Gastroesophageal sphincter (tissue), 4 donors: ENCODE results near the gene SEMA4D. TPM values are rescaled to one million over a fixed set of nuclear protein-coding genes. Genes with fewer than 3 reads are reported as not detected.

Source experiments
- ATAC-seq: fragments of 150-250 bp; one replicate; pipeline ENCODE4 v1.9.1; 2016; ENCODE audit warnings: mild to moderate bottlenecking, moderate library complexity
- H3K27ac ChIP-seq, 4 donors: fragments of 200-600 bp; sonication (generic) in 3 of 4; 1 replicate in 3 of 4; 2 replicates in 1 of 4; pipeline ENCODE4 v1.5.1; 2016 to 2019
- H3K27me3 ChIP-seq: fragments of 200-600 bp; sonication (generic); one replicate; pipeline ENCODE4 v1.5.1; 2019
- H3K36me3 ChIP-seq, 2 donors: fragments of 200-600 bp; sonication (generic); one replicate each; pipeline ENCODE4 v1.5.1; 2019; ENCODE audit warnings: control low read depth in 1 of 2
- H3K4me1 ChIP-seq, 3 donors: fragments of 200-600 bp; sonication (generic); 1 replicate in 2 of 3; 2 replicates in 1 of 3; pipeline ENCODE4 v1.5.1; 2016 to 2019; ENCODE audit warnings: control low read depth in 2 of 3
- H3K4me3 ChIP-seq, 2 donors: fragments of 200-600 bp; sonication (generic); one replicate each; pipeline ENCODE4 v1.5.1; 2019; ENCODE audit warnings: mild to moderate bottlenecking in 1 of 2, moderate library complexity in 1 of 2
- H3K9me3 ChIP-seq, 3 donors: fragments of 200-600 bp; sonication (generic); one replicate each; pipeline ENCODE4 v1.5.1; 2017 to 2019; ENCODE audit warnings: control low read depth in 2 of 3
- CTCF ChIP-seq, 4 experiments: fragments of 200-600 bp in 2 of 4; fragments of 450-650 bp in 2 of 4; sonication (generic) in 1 of 4; IDR thresholded peaks; one replicate each; pipeline ENCODE4 v1.5.1; 2017 to 2019; ENCODE audit warnings: antibody characterized with exemption in 4 of 4, mild to moderate bottlenecking in 2 of 4, moderate library complexity in 2 of 4
- EP300 ChIP-seq: sonication (generic); formaldehyde crosslinking; IDR thresholded peaks from one replicate; pipeline ENCODE4 v1.6.1; 2017; ENCODE audit warnings: antibody characterized with exemption, mild to moderate bottlenecking
- POLR2A ChIP-seq, 2 donors: fragments of 450-650 bp; IDR thresholded peaks; one replicate each; pipeline ENCODE4 v1.6.1; 2017; ENCODE audit warnings: antibody characterized with exemption in 2 of 2, mild to moderate bottlenecking in 2 of 2, moderate library complexity in 1 of 2
- POLR2AphosphoS5 ChIP-seq: sonication (generic); formaldehyde crosslinking; IDR thresholded peaks from one replicate; pipeline ENCODE4 v1.6.1; 2017; ENCODE audit warnings: antibody characterized with exemption
- WGBS, 2 donors: methylation state at CpG; one replicate each; pipeline ENCODE4 v1.1.5; 2018; ENCODE audit warnings: low coverage in 1 of 2; 5-methylcytosine and 5-hydroxymethylcytosine counted together
- total RNA-seq, 4 donors: library from RNA; depleted of rRNA; stranded (reverse); fragments of >200 nt; gene quantifications; one replicate each; pipeline ENCODE4 v1.1.0, GENCODE V29; 2016

Gene SEMA4D
- total RNA-seq, 4 donors from 2014 or later: 4.4 to 12.0 (median 6.5) TPM

GRCh38 chr9:89370593-89370992 is 127.3 kb downstream of the SEMA4D start:
- H3K9me3 ChIP-seq: no peaks in the 10 kb centered on the region
- no peak for TF ChIP-seq POLR2A (IDR thresholded peaks at IDR 0.05)
- TF ChIP-seq CTCF (IDR thresholded peaks at IDR 0.05): no peak
- TF ChIP-seq POLR2AphosphoS5: no peak
- TF ChIP-seq EP300: no peak
- H3K27ac ChIP-seq: no peak overlapping the region
- H3K4me1 ChIP-seq: no peaks in the 10 kb centered on the region
- no peak for ATAC-seq
- no peak overlapping the region for H3K4me3 ChIP-seq
- H3K27me3 ChIP-seq: no peaks in the 10 kb centered on the region
- H3K36me3 ChIP-seq: no peaks in the 10 kb centered on the region
- WGBS, 2 donors: 92 to 100% methylated on average over 1 to 4 of the region's 6 CpGs

- Histone ChIP-seq H3K36me3 (peaks cover 0 to 4% of the 10 kb centered on the region in 2 donors), H3K4me1 (no peaks in the 10 kb centered on the region), H3K9me3 (no peaks in the 10 kb centered on the region), H3K27ac (no peak overlapping the region), H3K27me3 (no peaks in the 10 kb centered on the region), H3K4me3 (no peak overlapping the region)
- WGBS, 2 donors: 88% methylated on average over 7 of the region's 8 CpGs; no CpG with 5 or more reads in 1 of the 2 donors
- TF ChIP-seq CTCF (IDR thresholded peaks at IDR 0.05) (no peak), POLR2AphosphoS5 (no peak), POLR2A (IDR thresholded peaks at IDR 0.05) (no peak), EP300 (no peak)
- ATAC-seq: no peak
Measured at GRCh38 chr9:89368978-89369377, 128.9 kb downstream of the SEMA4D start.

GRCh38 chr9:89368550-89368949 is 129.4 kb downstream of the SEMA4D start:
- no peak overlapping the region for H3K4me3 ChIP-seq
- ATAC-seq: no peak
- H3K9me3 ChIP-seq: no peaks in the 10 kb centered on the region
- WGBS, 2 donors: no CpG with 5 or more reads among the region's 7 CpGs
- no peaks in the 10 kb centered on the region for H3K27me3 ChIP-seq
- H3K4me1 ChIP-seq: no peaks in the 10 kb centered on the region
- TF ChIP-seq POLR2AphosphoS5: no peak
- TF ChIP-seq EP300: no peak
- TF ChIP-seq POLR2A (IDR thresholded peaks at IDR 0.05): no peak
- no peak for TF ChIP-seq CTCF (IDR thresholded peaks at IDR 0.05)
- no peak overlapping the region for H3K27ac ChIP-seq
- H3K36me3 ChIP-seq: peaks cover 0 to 8% of the 10 kb centered on the region in 2 donors

GRCh38 chr9:89367726-89368437 is 130.0 kb downstream of the SEMA4D start:
- Histone ChIP-seq H3K27me3 (no peaks in the 10 kb centered on the region), H3K36me3 (peaks cover 0 to 13% of the 10 kb centered on the region in 2 donors), H3K4me1 (no peaks in the 10 kb centered on the region), H3K4me3 (no peak overlapping the region), H3K27ac (no peak overlapping the region), H3K9me3 (no peaks in the 10 kb centered on the region)
- ATAC-seq: no peak
- WGBS, 2 donors: 67 to 93% methylated on average over 1 to 5 of the region's 14 CpGs
- TF ChIP-seq POLR2A (IDR thresholded peaks at IDR 0.05) (no peak), POLR2AphosphoS5 (no peak), CTCF (IDR thresholded peaks at IDR 0.05) (no peak)

GRCh38 chr9:89367281-89367680 is 130.6 kb downstream of the SEMA4D start:
- H3K27ac ChIP-seq: no peak overlapping the region
- H3K4me3 ChIP-seq: no peak overlapping the region
- H3K4me1 ChIP-seq: no peaks in the 10 kb centered on the region
- no peak for TF ChIP-seq CTCF (IDR thresholded peaks at IDR 0.05)
- TF ChIP-seq EP300: no peak
- no peak for TF ChIP-seq POLR2A (IDR thresholded peaks at IDR 0.05)
- TF ChIP-seq POLR2AphosphoS5: no peak
- no peaks in the 10 kb centered on the region for H3K9me3 ChIP-seq
- no peak for ATAC-seq
- peaks cover 0 to 19% of the 10 kb centered on the region in 2 donors for H3K36me3 ChIP-seq
- no peaks in the 10 kb centered on the region for H3K27me3 ChIP-seq
- no CpG with 5 or more reads among the region's 4 CpGs for WGBS, 2 donors
